ENCODE measurements around the gene SLC27A2.

SLC27A2 gene

GRCh38 chr15:50228866-50229265 lies 46.9 kb downstream of the SLC27A2 start:
- Histone ChIP-seq H3K36me3 (ENCODE audit: insufficient read depth, low read length) (no peaks in the 10 kb centered on the region), H3K4me1 (ENCODE audit: insufficient read depth, low read length) (no peaks in the 10 kb centered on the region), H3K9ac (ENCODE audit: low read depth, low read length) (no peak overlapping the region), H3K9me3 (ENCODE audit: control insufficient read depth, insufficient read depth, low read length) (no peaks in the 10 kb centered on the region)

- Histone ChIP-seq H3K36me3 (ENCODE audit: insufficient read depth, low read length) (no peaks in the 10 kb centered on the region), H3K4me1 (ENCODE audit: insufficient read depth, low read length) (no peaks in the 10 kb centered on the region), H3K9ac (ENCODE audit: low read depth, low read length) (no peak overlapping the region), H3K9me3 (ENCODE audit: control insufficient read depth, insufficient read depth, low read length) (no peaks in the 10 kb centered on the region)
These were observed 47.3 kb downstream of the SLC27A2 start for GRCh38 chr15:50229336-50229735.

GRCh38 chr15:50231761-50232160 lies 49.8 kb downstream of the SLC27A2 start:
- no peak overlapping the region for H3K9ac ChIP-seq (ENCODE audit: low read depth, low read length)
- no peaks in the 10 kb centered on the region for H3K36me3 ChIP-seq (ENCODE audit: insufficient read depth, low read length)
- H3K9me3 ChIP-seq (ENCODE audit: control insufficient read depth, insufficient read depth, low read length), result no peaks in the 10 kb centered on the region
- no peaks in the 10 kb centered on the region for H3K4me1 ChIP-seq (ENCODE audit: insufficient read depth, low read length)

- Histone ChIP-seq H3K4me1 (ENCODE audit: insufficient read depth, low read length) (no peaks in the 10 kb centered on the region), H3K36me3 (ENCODE audit: insufficient read depth, low read length) (no peaks in the 10 kb centered on the region), H3K9ac (ENCODE audit: low read depth, low read length) (no peak overlapping the region), H3K9me3 (ENCODE audit: control insufficient read depth, insufficient read depth, low read length) (no peaks in the 10 kb centered on the region)
These were observed 50.8 kb downstream of the SLC27A2 start for GRCh38 chr15:50232791-50233190.

GRCh38 chr15:50233192-50233736 lies 51.3 kb downstream of the SLC27A2 start:
- H3K36me3 ChIP-seq (ENCODE audit: insufficient read depth, low read length), result no peaks in the 10 kb centered on the region
- no peak overlapping the region for H3K9ac ChIP-seq (ENCODE audit: low read depth, low read length)
- no peaks in the 10 kb centered on the region for H3K9me3 ChIP-seq (ENCODE audit: control insufficient read depth, insufficient read depth, low read length)
- H3K4me1 ChIP-seq (ENCODE audit: insufficient read depth, low read length), result no peaks in the 10 kb centered on the region

GRCh38 chr15:50234764-50235163 lies 52.8 kb downstream of the SLC27A2 start:
- H3K36me3 ChIP-seq (ENCODE audit: insufficient read depth, low read length), result no peaks in the 10 kb centered on the region

GRCh38 chr15:50235794-50236193 lies 53.8 kb downstream of the SLC27A2 start:
- Histone ChIP-seq H3K4me1 (ENCODE audit: insufficient read depth, low read length) (no peaks in the 10 kb centered on the region), H3K9ac (ENCODE audit: low read depth, low read length) (no peak overlapping the region), H3K9me3 (ENCODE audit: control insufficient read depth, insufficient read depth, low read length) (no peaks in the 10 kb centered on the region), H3K36me3 (ENCODE audit: insufficient read depth, low read length) (no peaks in the 10 kb centered on the region)

More at GRCh38 chr15:50234764-50235163, 52.8 kb downstream of the SLC27A2 start:
- Histone ChIP-seq H3K4me1 (ENCODE audit: insufficient read depth, low read length) (no peaks in the 10 kb centered on the region), H3K9me3 (ENCODE audit: control insufficient read depth, insufficient read depth, low read length) (no peaks in the 10 kb centered on the region), H3K9ac (ENCODE audit: low read depth, low read length) (no peak overlapping the region)

GRCh38 chr15:50236433-50236832 lies 54.4 kb downstream of the SLC27A2 start:
- Histone ChIP-seq H3K4me1 (ENCODE audit: insufficient read depth, low read length) (no peaks in the 10 kb centered on the region), H3K36me3 (ENCODE audit: insufficient read depth, low read length) (no peaks in the 10 kb centered on the region), H3K9me3 (ENCODE audit: control insufficient read depth, insufficient read depth, low read length) (no peaks in the 10 kb centered on the region), H3K9ac (ENCODE audit: low read depth, low read length) (no peak overlapping the region)

- H3K4me1 ChIP-seq (ENCODE audit: insufficient read depth, low read length), result no peaks in the 10 kb centered on the region
- H3K36me3 ChIP-seq (ENCODE audit: insufficient read depth, low read length), result no peaks in the 10 kb centered on the region
- H3K9me3 ChIP-seq (ENCODE audit: control insufficient read depth, insufficient read depth, low read length), result no peaks in the 10 kb centered on the region
- no peak overlapping the region for H3K9ac ChIP-seq (ENCODE audit: low read depth, low read length)
These were observed 56.3 kb downstream of the SLC27A2 start for GRCh38 chr15:50238255-50238654.

GRCh38 chr15:50241684-50242450 lies 59.9 kb downstream of the SLC27A2 start:
- Histone ChIP-seq H3K9ac (ENCODE audit: low read depth, low read length) (no peak overlapping the region), H3K9me3 (ENCODE audit: control insufficient read depth, insufficient read depth, low read length) (no peaks in the 10 kb centered on the region), H3K4me1 (ENCODE audit: insufficient read depth, low read length) (no peaks in the 10 kb centered on the region), H3K36me3 (ENCODE audit: insufficient read depth, low read length) (no peaks in the 10 kb centered on the region)

GRCh38 chr15:50244153-50244552 lies 62.2 kb downstream of the SLC27A2 start:
- Histone ChIP-seq H3K4me1 (ENCODE audit: insufficient read depth, low read length) (no peaks in the 10 kb centered on the region; the same call in 1 of the 2 replicates), H3K36me3 (ENCODE audit: insufficient read depth, low read length) (no peaks in the 10 kb centered on the region), H3K9ac (ENCODE audit: low read depth, low read length) (no peak overlapping the region), H3K9me3 (ENCODE audit: control insufficient read depth, insufficient read depth, low read length) (no peaks in the 10 kb centered on the region)

GRCh38 chr15:50244959-50245624 lies 63.1 kb downstream of the SLC27A2 start:
- Histone ChIP-seq H3K4me1 (ENCODE audit: insufficient read depth, low read length) (no peaks in the 10 kb centered on the region; the same call in 1 of the 2 replicates), H3K9ac (ENCODE audit: low read depth, low read length) (no peak overlapping the region), H3K36me3 (ENCODE audit: insufficient read depth, low read length) (no peaks in the 10 kb centered on the region), H3K9me3 (ENCODE audit: control insufficient read depth, insufficient read depth, low read length) (no peaks in the 10 kb centered on the region)

GRCh38 chr15:50246631-50247030 lies 64.6 kb downstream of the SLC27A2 start:
- H3K36me3 ChIP-seq (ENCODE audit: insufficient read depth, low read length), result no peaks in the 10 kb centered on the region
- no peak overlapping the region for H3K9ac ChIP-seq (ENCODE audit: low read depth, low read length)
- no peaks in the 10 kb centered on the region for H3K9me3 ChIP-seq (ENCODE audit: control insufficient read depth, insufficient read depth, low read length)

GRCh38 chr15:50247819-50248655 lies 66.0 kb downstream of the SLC27A2 start:
- Histone ChIP-seq H3K9me3 (ENCODE audit: control insufficient read depth, insufficient read depth, low read length) (no peaks in the 10 kb centered on the region), H3K9ac (ENCODE audit: low read depth, low read length) (no peak overlapping the region), H3K36me3 (ENCODE audit: insufficient read depth, low read length) (no peaks in the 10 kb centered on the region)

More at GRCh38 chr15:50246631-50247030, 64.6 kb downstream of the SLC27A2 start:
- no peaks in the 10 kb centered on the region; the same call in 1 of the 2 replicates for H3K4me1 ChIP-seq (ENCODE audit: insufficient read depth, low read length)

More at GRCh38 chr15:50247819-50248655, 66.0 kb downstream of the SLC27A2 start:
- H3K4me1 ChIP-seq (ENCODE audit: insufficient read depth, low read length), result no peaks in the 10 kb centered on the region; the same call in 1 of the 2 replicates

All from ES-I3 (cell line).